Activated naive CD4-positive, alpha-beta T cell treated with anti-CD3 and anti-CD28 coated beads, Interleukin-2, amount 50 U/mL, for 16 hours (primary cell): ENCODE measurements around the gene FOXN3.
"Not testable (repeated sequence)": the region's sequence is repeated elsewhere in the genome, so short reads cannot be mapped to it uniquely, and the experiment has no call there.

Experiments used
- DNase-seq: peaks from one replicate; pipeline ENCODE4 v3.0.0-alpha.2; 2020

Gene FOXN3

DNA sequence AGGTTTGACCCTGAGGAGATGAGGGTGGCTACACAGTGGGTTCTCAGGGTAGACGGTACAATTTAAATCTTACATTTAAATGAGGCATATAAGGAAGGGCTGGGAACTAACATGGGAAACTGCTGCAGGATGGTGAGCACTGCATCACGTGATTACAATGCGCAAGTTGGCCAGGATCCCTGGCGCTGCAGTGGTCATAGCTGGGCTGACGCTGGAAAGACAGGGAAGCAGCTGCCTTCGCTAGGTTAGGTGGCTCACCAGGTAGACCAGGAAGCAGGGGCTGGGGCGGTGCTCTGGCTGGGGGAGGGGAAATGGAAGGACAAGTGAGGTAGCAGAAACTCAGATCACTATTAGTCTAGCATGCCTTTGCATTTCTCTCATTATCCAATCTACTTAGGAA lies 149.9 kb downstream of the FOXN3 start:
- DNase-seq: no peak

GRCh38 chr14:89266754-89267153 lies 150.3 kb downstream of the FOXN3 start:
- DNase-seq: no peak

DNA sequence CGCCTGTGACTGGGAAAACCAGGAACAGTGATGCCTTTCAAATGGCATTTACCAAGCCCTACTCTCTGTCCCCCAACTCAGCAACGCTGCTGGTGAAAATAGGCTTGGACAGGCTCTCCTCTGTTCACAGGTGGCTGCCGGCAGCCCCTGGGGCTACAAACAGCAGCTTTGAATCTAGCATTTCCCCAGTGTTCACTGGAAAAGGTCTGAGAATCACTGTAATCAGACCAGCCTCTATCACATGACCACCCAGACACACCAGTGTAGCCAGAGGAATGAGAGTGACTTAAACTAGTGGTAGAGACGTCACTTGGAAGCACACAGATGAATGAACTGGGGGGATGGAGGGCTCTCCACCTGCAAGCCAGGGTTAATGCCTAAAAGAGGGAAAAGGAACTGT lies 151.8 kb downstream of the FOXN3 start:
- no peak for DNase-seq

DNA sequence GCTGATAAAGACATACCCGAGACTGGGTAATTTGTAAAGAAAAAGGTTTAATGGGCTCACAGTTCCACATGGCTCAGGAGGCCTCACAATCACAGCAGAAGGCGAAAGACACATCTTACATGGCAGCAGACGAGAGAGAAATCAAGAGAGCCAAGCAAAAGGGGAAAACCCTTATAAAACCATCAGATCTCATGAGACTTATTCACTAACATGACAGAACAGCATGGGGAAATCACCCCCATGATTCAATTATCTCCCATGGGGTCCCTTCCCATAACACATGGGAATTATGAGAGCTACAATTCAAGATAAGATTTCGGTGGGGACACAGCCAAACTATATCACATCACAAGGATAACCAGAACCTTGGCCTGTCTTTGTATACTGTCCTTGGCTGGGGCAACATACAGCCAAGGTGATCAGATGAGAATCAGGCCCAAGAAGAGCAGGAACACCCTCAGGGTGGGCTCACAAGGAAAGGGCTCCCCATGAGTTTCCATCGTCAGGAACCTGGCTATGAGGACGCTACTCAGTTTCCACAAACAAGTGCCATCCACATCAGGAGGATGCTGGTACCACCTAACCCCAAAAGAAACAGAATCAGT lies 152.7 kb downstream of the FOXN3 start:
- DNase-seq: no peak

GRCh38 chr14:89262041-89262440 lies 155.0 kb downstream of the FOXN3 start:
- no peak for DNase-seq

- DNase-seq: no peak
Observed at GRCh38 chr14:89260898-89261297, 156.1 kb downstream of the FOXN3 start.

DNA sequence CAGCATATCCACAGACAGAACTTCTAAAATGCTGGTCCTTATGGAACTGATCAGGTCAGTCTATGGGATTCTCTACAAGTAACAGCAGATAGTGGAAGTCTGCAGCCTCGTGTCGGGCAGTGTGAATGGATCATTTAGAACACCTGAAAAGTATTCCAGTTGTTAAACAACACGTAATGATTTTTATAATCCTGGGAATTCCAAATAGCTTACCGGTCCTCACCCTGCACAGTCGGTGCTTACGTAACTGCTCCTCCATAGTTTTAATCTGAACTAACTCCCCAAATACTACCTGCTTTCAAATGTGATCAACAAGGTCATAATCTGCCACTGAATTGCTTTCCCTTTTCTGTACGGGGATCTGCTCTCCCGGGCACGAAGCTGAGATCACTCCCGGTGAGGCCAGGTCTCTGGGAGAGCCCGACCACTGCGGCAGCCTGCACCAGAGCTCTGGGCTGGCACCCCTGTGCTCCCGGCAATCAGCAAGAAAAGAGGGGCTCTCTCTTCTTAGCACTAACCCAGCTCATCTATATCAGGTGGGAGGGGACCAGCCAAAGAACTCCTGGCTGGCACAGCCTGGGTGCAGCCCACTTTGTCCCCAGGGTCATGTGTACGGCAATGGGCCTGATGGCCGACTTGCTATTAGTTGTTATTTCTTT lies 157.0 kb downstream of the FOXN3 start:
- no peak for DNase-seq

DNA sequence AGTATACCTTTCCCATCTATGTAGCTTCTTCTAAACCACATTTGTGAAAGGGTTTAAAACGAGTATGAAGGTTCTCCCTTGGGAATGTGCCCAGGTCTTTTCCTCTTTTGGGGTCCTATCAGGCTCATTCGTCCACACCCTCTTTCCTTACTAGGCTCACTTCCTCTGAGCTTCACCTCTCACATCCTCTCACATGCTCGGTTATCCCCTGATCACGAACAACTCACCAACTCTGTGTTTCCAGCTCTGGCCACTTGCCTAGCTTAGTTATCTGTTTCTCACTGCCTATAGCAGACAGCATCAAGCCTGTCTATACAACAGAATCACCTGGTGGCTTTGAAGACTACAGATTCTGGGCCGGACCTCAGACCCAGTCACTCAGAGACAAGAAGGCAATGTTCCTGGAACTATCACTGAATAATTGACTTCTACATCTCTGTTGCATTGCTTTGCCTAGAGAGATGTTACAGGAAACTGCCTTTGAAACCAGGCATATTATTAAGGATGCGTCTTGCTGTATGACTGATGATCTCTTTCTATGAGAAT lies 158.2 kb downstream of the FOXN3 start:
- DNase-seq: no peak

- DNase-seq: no peak
Observed at GRCh38 chr14:89256951-89257350, 160.1 kb downstream of the FOXN3 start.

DNA sequence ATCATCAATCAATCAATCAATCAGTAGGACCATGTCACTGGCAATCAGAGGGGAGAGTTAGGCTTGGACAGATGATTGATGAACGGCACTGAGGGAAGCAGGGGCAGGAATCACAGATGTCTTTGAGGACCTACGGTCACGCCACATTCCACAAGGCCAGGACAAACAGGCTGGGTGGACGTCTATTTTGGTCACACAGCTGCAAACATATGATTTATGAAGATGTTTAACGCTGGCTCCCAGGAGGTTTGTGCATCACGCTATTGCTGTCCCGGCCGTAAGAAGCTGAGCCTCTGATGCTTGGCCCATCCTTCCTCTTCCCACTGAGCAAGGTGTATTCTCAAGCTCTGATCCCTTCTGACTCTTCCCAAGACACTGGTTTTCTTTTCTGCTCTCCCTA lies 160.8 kb downstream of the FOXN3 start:
- no peak for DNase-seq

DNA sequence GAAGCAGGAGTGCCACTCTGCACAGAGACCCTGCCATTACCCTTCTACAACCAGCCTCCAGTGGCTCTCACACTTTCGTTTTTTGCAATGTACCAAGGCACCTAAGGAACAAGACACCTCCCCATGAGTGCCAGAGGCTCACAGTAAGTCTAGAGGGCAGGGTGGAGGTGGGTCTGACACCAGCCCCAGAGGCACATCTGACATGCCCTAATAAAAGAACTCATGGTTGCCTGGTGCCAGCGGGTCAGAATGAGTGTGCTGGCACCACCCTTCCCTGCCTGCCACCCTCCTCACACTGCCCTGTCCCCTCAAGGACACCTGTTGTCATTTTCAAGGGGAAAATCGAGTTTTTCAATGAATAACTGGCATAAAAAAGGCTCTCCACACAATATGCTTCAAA lies 161.2 kb downstream of the FOXN3 start:
- no peak for DNase-seq

- no peak for DNase-seq
Observed at GRCh38 chr14:89255012-89255411, 162.0 kb downstream of the FOXN3 start.

DNA sequence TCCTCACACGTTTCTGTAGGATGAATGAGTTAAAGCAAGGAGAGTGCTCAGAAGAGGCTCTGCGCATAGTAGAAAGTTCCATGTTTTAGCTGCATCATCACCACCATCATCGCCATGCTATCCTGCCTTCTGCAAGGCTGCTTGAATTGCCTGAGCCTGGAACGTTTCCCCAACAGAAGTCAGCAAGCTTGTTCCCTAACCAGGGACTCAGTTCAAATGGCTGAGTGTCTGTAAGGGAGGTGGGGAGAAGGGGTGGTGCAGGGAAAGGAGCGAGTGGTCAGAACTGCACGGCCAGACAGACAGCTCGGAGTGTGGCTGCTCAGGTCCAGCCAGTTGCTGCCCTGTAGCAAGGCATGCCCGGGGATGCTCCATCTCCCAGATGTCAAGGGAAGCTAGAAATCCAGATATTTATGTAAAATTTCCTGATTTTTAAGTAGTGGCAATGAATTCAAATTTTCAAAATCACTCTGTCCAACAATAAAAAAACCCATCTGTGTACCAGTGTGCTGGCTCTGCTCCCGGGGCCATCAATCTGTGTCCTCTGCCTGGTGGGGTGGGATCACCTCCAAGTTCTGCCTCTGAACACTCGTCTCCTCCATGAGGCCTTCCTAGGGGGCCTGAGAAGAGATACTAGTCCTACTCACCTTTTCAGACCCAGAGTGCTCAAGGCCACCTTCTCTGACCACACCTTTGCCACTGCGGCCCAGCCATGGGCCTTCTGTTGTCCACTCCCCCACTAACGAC lies 162.7 kb downstream of the FOXN3 start:
- DNase-seq: no peak

GRCh38 chr14:89252887-89253532 lies 164.0 kb downstream of the FOXN3 start:
- no peak for DNase-seq

- no peak for DNase-seq
Observed at GRCh38 chr14:89251061-89251460, 166.0 kb downstream of the FOXN3 start.

DNA sequence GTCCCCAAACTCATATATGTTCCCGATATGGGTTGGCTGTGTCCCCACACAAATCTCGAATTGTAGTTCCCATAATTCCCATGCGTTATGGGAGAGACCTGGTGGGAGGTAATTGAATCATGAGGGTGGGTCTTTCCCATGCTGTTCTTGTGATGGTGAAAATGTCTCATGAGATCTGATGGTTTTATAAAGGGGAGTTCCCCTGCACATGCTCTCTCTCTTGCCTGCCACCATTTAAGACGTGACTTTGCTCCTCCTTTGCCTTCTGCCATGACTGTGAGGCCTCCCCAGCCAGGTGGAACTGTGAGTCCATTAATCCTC lies 166.4 kb downstream of the FOXN3 start:
- not testable (repeated sequence) for DNase-seq

DNA sequence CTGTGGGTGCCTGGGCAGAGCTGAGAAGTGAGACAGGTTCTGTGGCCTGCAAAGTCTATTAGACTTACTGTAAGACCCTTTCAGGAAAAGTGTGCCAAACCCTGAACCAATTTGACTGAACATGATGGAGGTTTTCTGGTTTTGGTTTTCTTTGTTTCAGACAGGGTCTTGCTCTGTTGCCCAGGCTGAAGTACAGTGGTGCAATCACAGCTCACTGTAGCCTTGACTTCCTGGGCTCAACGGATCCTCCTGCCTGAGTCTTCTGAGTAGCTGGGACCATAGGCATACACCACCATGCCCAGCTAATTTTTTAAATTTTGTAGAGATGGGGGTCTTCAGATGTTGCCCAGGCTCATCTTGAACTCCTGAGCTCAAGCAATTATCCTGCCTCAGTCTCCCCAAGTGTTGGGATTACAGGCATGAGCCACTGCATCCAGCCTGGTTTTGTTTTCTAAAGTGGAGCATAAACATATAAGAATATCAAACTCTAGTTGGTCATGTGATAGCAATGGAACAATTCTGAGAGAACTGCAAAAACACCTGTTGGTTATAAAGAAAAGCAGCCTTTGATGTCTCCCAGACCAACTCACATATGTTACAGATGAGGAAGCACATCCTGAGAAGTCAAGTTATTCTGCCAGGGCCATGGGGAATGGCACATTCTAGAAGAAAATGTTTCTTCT lies 166.9 kb downstream of the FOXN3 start:
- no peak for DNase-seq

- DNase-seq: no peak
Observed at GRCh38 chr14:89249065-89249695, 167.9 kb downstream of the FOXN3 start.

DNA sequence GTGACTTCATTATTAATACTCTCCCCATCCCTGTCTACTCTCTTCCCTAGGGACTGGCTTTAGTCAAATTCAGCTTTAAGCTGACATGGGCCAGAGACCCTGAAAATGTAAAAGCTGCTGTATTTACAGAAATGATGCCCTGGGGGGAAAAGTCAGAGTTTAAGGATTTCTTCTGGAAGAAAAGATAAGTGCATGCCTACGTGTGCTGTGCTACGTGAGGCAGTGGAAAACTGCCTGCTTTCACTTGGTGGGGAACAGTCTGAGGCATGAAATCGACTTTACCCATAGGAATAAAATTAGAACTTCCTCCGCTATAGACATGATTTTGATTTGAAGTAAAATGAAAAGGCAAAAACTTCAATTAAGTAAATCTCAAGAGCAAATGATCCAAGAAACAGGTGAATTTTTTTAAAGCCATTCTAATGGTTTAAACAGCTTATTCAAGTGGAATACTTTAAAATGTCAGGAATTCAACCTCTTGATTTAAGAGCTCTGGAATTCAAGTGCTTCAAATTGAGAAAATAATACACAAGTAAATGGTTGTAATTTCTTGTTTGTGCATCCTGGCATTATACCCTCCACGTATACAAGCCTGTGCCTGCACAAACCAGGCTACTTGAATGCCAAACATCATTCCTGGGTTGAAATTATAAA lies 168.5 kb downstream of the FOXN3 start:
- no peak for DNase-seq

GRCh38 chr14:89247457-89248122 lies 169.4 kb downstream of the FOXN3 start:
- no peak for DNase-seq

DNA sequence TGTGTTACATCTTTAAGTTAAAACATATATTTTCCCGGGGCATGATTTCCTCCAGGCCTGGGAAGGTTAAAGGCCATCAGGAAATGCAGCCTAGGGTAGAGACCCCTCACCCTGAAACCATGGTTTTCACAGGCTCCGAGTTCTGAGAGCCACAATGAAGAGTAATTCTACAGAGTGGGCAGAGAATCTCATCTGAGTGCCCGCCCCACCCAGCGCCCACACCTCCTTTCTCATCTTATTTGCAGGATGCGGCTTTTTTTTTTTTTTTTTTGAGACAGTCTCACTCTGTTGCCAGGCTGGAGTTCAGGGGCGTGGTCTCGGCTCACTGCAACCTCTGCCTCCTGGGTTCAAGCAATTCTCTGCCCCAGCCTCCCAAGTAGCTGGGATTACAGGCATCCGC lies 170.7 kb downstream of the FOXN3 start:
- no peak for DNase-seq
